ENCODE results near the gene ITM2C. TPM values are rescaled to one million over a fixed set of nuclear protein-coding genes. Genes with fewer than 3 reads are reported as not detected.

Gene ITM2C
- total and polyA plus RNA-seq, 9 of the 15 experiments (the other 6 are each of a cell fraction or from before 2014, with no cell fraction given) = 0.49 to 58.8 (median 21.5) TPM

DNA sequence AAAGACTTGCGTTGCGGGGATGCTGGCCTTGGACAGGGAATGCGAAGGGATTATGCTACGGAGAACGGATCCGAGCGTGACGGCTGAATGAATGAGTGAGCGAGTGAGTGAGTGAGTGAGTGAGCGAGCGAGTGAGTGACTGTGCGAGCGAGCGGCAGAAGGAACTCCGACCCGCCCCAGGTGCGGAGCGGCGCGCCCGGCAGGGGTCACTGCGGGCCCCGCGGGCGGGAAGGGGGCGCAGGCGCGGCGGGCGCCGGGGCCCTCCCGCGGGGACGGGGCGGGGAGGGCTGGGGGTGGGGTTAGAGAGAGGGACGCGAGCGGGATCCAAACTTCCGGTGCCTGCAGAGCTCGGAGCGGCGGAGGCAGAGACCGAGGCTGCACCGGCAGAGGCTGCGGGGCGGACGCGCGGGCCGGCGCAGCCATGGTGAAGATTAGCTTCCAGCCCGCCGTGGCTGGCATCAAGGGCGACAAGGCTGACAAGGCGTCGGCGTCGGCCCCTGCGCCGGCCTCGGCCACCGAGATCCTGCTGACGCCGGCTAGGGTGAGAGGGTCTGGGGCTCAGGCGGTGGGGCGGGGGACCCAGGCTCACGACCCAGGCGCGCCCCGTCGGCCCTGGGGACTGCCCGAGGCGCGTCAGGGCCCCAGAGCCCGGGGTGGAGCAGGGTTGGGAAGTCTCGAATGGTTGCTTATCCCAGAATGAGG, at the start of gene ITM2C (continued):
- TF ChIP-seq, protein P1, sequence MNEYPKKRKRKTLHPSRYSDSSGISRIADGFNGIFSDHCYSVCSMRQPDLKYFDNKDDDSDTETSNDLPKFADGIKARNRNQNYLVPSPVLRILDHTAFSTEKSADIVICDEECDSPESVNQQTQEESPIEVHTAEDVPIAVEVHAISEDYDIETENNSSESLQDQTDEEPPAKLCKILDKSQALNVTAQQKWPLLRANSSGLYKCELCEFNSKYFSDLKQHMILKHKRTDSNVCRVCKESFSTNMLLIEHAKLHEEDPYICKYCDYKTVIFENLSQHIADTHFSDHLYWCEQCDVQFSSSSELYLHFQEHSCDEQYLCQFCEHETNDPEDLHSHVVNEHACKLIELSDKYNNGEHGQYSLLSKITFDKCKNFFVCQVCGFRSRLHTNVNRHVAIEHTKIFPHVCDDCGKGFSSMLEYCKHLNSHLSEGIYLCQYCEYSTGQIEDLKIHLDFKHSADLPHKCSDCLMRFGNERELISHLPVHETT (CRISPR knock-in tag; conservative IDR thresholded peaks at IDR 0.05 in 1 of 2, IDR thresholded peaks at IDR 0.05 in 1 of 2) = peak in 1 of 2 experiments; percentile 67; a peak in 2 of 4 replicates
- TF ChIP-seq NFXL1 (CRISPR knock-in tag; IDR thresholded peaks at IDR 0.05) (no peak), NR2C2 (CRISPR knock-in tag; IDR thresholded peaks at IDR 0.05) (no peak), NR2C2 (tag; IDR thresholded peaks at IDR 0.05) (peak; percentile 40; the same call in 1 of the 2 replicates), CREB1 (IDR thresholded peaks at IDR 0.05) (no peak; the same call in 1 of the 2 replicates), CREB1 (CRISPR knock-in tag; IDR thresholded peaks at IDR 0.05) (no peak), PHB2 (IDR thresholded peaks at IDR 0.05; ENCODE audit: low read depth) (no peak), PRPF4 (IDR thresholded peaks at IDR 0.05; ENCODE audit: insufficient read depth, low read depth, low read length, poor library complexity, severe bottlenecking) (no peak), ZNF644 (tag; IDR thresholded peaks at IDR 0.05; ENCODE audit: low read depth) (no peak), LARP7 (IDR thresholded peaks at IDR 0.05) (peak; percentile 81), EWSR1 (IDR thresholded peaks at IDR 0.05; ENCODE audit: borderline replicate concordance, low read depth, partially characterized antibody) (no peak), ZNF263 (CRISPR knock-in tag; IDR thresholded peaks at IDR 0.05; ENCODE audit: borderline replicate concordance) (no peak), SMARCC2 (IDR thresholded peaks at IDR 0.05; ENCODE audit: low read depth) (no peak)
- TF ChIP-seq, protein P2, sequence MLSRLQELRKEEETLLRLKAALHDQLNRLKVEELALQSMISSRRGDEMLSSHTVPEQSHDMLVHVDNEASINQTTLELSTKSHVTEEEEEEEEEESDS (CRISPR knock-in tag; IDR thresholded peaks at IDR 0.05) = no peak
- TF ChIP-seq, protein P3, sequence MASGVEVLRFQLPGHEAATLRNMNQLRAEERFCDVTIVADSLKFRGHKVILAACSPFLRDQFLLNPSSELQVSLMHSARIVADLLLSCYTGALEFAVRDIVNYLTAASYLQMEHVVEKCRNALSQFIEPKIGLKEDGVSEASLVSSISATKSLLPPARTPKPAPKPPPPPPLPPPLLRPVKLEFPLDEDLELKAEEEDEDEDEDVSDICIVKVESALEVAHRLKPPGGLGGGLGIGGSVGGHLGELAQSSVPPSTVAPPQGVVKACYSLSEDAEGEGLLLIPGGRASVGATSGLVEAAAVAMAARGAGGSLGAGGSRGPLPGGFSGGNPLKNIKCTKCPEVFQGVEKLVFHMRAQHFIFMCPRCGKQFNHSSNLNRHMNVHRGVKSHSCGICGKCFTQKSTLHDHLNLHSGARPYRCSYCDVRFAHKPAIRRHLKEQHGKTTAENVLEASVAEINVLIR (CRISPR knock-in tag; IDR thresholded peaks at IDR 0.05) = no peak
- TF ChIP-seq, protein P4, sequence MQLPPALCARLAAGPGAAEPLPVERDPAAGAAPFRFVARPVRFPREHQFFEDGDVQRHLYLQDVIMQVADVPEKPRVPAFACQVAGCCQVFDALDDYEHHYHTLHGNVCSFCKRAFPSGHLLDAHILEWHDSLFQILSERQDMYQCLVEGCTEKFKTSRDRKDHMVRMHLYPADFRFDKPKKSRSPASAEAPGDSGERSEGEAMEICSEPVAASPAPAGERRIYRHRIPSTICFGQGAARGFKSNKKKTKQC (CRISPR knock-in tag; IDR thresholded peaks at IDR 0.05) = no peak
- TF ChIP-seq, protein P5, sequence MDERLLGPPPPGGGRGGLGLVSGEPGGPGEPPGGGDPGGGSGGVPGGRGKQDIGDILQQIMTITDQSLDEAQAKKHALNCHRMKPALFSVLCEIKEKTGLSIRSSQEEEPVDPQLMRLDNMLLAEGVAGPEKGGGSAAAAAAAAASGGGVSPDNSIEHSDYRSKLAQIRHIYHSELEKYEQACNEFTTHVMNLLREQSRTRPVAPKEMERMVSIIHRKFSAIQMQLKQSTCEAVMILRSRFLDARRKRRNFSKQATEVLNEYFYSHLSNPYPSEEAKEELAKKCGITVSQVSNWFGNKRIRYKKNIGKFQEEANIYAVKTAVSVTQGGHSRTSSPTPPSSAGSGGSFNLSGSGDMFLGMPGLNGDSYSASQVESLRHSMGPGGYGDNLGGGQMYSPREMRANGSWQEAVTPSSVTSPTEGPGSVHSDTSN (CRISPR knock-in tag; IDR thresholded peaks at IDR 0.05; ENCODE audit: low read depth) = no peak
- TF ChIP-seq, protein P5 (tag; conservative IDR thresholded peaks at IDR 0.05; ENCODE audit: low read depth) = no peak
- TF ChIP-seq, protein P6, sequence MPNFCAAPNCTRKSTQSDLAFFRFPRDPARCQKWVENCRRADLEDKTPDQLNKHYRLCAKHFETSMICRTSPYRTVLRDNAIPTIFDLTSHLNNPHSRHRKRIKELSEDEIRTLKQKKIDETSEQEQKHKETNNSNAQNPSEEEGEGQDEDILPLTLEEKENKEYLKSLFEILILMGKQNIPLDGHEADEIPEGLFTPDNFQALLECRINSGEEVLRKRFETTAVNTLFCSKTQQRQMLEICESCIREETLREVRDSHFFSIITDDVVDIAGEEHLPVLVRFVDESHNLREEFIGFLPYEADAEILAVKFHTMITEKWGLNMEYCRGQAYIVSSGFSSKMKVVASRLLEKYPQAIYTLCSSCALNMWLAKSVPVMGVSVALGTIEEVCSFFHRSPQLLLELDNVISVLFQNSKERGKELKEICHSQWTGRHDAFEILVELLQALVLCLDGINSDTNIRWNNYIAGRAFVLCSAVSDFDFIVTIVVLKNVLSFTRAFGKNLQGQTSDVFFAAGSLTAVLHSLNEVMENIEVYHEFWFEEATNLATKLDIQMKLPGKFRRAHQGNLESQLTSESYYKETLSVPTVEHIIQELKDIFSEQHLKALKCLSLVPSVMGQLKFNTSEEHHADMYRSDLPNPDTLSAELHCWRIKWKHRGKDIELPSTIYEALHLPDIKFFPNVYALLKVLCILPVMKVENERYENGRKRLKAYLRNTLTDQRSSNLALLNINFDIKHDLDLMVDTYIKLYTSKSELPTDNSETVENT (CRISPR knock-in tag; IDR thresholded peaks at IDR 0.05) = no peak
